Measurements from ENCODE around the gene FADD. TPM values are rescaled to one million over a fixed set of nuclear protein-coding genes. Genes with fewer than 3 reads are reported as not detected.

Gene FADD
- polyA plus RNA-seq, 3 donors = 5.4 to 9.5 (median 7.7) TPM

DNA sequence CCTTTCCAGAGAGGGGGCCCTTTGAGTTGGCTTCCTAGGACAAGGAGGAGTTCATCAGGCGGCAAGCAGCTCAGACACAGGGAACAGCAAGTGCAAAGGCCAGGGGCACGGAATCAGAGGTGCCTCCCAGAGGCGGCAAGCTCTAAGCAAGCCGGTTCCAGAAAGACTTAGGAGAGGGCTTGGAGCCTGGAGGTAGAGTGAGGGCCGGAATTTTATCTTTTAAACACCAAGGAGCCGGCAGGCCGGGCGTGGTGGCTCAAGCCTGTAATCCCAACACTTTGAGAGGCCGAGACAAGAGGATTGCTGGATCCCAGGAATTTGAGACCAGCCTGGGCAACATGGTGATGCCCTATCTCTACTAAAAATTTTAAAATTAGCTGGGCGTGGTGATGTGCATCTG is 26.6 kb downstream of the FADD start:
- no peaks in the 10 kb centered on the region for H3K36me3 Mint-ChIP-seq
- Histone ChIP-seq H3K4me1 (ENCODE audit: control insufficient read depth in 1 of 2, insufficient read depth in 2 of 2, low read length in 2 of 2) (no peaks in the 10 kb centered on the region), H2AFZ (ENCODE audit: insufficient read depth, low read depth, low read length, poor library complexity, severe bottlenecking) (no peak overlapping the region), H3K36me3 (replicated peaks in 1 of 2; ENCODE audit: control insufficient read depth in 1 of 2, insufficient read depth in 2 of 2, low read length in 2 of 2) (no peaks in the 10 kb centered on the region), H3K27me3 (ENCODE audit: control insufficient read depth in 2 of 2, insufficient read depth in 2 of 2, low read length in 2 of 2) (no peaks in the 10 kb centered on the region), H3K27ac (ENCODE audit: low read depth in 1 of 2, low read length in 2 of 2) (no peak overlapping the region), H3K4me3 (replicated peaks in 1 of 3; ENCODE audit: low read depth in 2 of 3, low read length in 3 of 3) (no peak overlapping the region), H3K79me2 (ENCODE audit: insufficient read depth, low read length) (no peaks in the 10 kb centered on the region), H3K9me3 (replicated peaks in 1 of 2; ENCODE audit: control insufficient read depth in 1 of 2, insufficient read depth in 1 of 2, low read length in 2 of 2) (peaks cover 0 to 3% of the 10 kb centered on the region in 2 donors), H3K9ac (ENCODE audit: insufficient read depth, low read length, poor library complexity, severe bottlenecking) (no peak overlapping the region), H4K20me1 (ENCODE audit: insufficient read depth, low read length) (no peaks in the 10 kb centered on the region), H3K4me2 (replicated peaks; ENCODE audit: extremely low read depth, low read length, poor library complexity, severe bottlenecking) (no peak overlapping the region)
- H3K9me3 Mint-ChIP-seq = peaks cover 0 to 3% (median 0%) of the 10 kb centered on the region in 7 donors
- 92% methylated on average over 4 of the region's 10 CpGs for whole genome bisulfite sequencing (ENCODE audit: insufficient coverage)
- no peak overlapping the region for H3K4me3 Mint-ChIP-seq
- H3K27me3 Mint-ChIP-seq (ENCODE audit: low read depth in 3 of 3) = peaks cover 8 to 18% (median 14%) of the 10 kb centered on the region in 3 donors
- no peak for DNase-seq
- intact Hi-C loops (cut with micrococcal nuclease) = no loop called here
- no peaks in the 10 kb centered on the region for H3K4me1 Mint-ChIP-seq
- peak overlapping the region in 1 of 7 donors; percentile 50 for H3K27ac Mint-ChIP-seq
- TF ChIP-seq, protein P1, sequence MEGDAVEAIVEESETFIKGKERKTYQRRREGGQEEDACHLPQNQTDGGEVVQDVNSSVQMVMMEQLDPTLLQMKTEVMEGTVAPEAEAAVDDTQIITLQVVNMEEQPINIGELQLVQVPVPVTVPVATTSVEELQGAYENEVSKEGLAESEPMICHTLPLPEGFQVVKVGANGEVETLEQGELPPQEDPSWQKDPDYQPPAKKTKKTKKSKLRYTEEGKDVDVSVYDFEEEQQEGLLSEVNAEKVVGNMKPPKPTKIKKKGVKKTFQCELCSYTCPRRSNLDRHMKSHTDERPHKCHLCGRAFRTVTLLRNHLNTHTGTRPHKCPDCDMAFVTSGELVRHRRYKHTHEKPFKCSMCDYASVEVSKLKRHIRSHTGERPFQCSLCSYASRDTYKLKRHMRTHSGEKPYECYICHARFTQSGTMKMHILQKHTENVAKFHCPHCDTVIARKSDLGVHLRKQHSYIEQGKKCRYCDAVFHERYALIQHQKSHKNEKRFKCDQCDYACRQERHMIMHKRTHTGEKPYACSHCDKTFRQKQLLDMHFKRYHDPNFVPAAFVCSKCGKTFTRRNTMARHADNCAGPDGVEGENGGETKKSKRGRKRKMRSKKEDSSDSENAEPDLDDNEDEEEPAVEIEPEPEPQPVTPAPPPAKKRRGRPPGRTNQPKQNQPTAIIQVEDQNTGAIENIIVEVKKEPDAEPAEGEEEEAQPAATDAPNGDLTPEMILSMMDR (IDR thresholded peaks at IDR 0.05) = no peak

DNA sequence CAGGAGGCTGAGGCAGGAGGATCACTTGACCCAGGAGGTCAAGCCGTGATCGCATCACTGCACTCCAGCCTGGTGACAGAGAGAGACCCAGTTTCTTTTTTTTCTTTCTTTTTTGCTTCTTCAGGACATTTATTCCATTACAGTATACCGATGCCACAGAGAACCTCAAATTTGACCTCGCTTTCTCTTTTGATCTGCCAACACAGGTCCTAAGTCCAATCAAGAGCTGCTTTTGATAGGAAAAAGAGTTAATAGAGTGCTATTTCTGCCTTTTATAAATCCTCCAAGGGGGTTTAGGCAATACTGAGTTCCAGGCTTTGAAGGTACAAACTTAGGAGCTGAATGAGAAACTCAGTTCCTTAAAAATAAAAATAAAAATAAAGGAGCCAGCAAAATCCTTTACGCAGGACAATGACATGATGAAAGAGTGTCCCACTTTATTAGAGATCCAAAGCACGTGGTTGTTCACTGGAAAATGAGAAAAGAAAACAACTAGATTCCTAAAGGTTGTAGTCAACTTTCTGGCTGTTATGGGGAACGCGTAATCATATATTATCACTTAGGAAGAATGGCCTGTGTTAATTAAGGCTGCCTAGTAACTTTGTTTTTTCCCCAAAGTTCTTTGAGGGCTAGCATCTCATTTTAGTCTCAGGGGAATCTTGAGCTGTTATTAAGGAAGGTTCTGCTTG is 27.2 kb downstream of the FADD start:
- Histone ChIP-seq H3K27me3 (ENCODE audit: control insufficient read depth in 2 of 2, insufficient read depth in 2 of 2, low read length in 2 of 2) (no peaks in the 10 kb centered on the region), H2AFZ (ENCODE audit: insufficient read depth, low read depth, low read length, poor library complexity, severe bottlenecking) (no peak overlapping the region), H3K4me3 (replicated peaks in 1 of 3; ENCODE audit: low read depth in 2 of 3, low read length in 3 of 3) (no peak overlapping the region), H3K4me2 (replicated peaks; ENCODE audit: extremely low read depth, low read length, poor library complexity, severe bottlenecking) (no peak overlapping the region), H3K4me1 (ENCODE audit: control insufficient read depth in 1 of 2, insufficient read depth in 2 of 2, low read length in 2 of 2) (no peaks in the 10 kb centered on the region), H3K9me3 (replicated peaks in 1 of 2; ENCODE audit: control insufficient read depth in 1 of 2, insufficient read depth in 1 of 2, low read length in 2 of 2) (peaks cover 0 to 3% of the 10 kb centered on the region in 2 donors), H3K36me3 (replicated peaks in 1 of 2; ENCODE audit: control insufficient read depth in 1 of 2, insufficient read depth in 2 of 2, low read length in 2 of 2) (no peaks in the 10 kb centered on the region), H4K20me1 (ENCODE audit: insufficient read depth, low read length) (no peaks in the 10 kb centered on the region), H3K79me2 (ENCODE audit: insufficient read depth, low read length) (no peaks in the 10 kb centered on the region), H3K27ac (ENCODE audit: low read depth in 1 of 2, low read length in 2 of 2) (no peak overlapping the region), H3K9ac (ENCODE audit: insufficient read depth, low read length, poor library complexity, severe bottlenecking) (no peak overlapping the region)
- no peaks in the 10 kb centered on the region for H3K4me1 Mint-ChIP-seq
- 100% methylated on average over 2 of the region's 8 CpGs for WGBS (ENCODE audit: insufficient coverage)
- no peak overlapping the region for H3K4me3 Mint-ChIP-seq
- TF ChIP-seq, protein P1 (IDR thresholded peaks at IDR 0.05) = no peak
- no peak for DNase-seq
- H3K9me3 Mint-ChIP-seq = peaks cover 0 to 3% (median 0%) of the 10 kb centered on the region in 7 donors
- no peaks in the 10 kb centered on the region for H3K36me3 Mint-ChIP-seq
- intact Hi-C loops (cut with micrococcal nuclease) = no loop called here
- no peak overlapping the region for H3K27ac Mint-ChIP-seq
- H3K27me3 Mint-ChIP-seq (ENCODE audit: low read depth in 3 of 3) = peaks cover 8 to 14% (median 11%) of the 10 kb centered on the region in 3 donors
